ENCODE results near the gene L3MBTL3. TPM values are rescaled to one million over a fixed set of nuclear protein-coding genes. Genes with fewer than 3 reads are reported as not detected.

The L3MBTL3 gene
- total RNA-seq, 1 experiment from 2014 or later = 13.7 TPM

DNA sequence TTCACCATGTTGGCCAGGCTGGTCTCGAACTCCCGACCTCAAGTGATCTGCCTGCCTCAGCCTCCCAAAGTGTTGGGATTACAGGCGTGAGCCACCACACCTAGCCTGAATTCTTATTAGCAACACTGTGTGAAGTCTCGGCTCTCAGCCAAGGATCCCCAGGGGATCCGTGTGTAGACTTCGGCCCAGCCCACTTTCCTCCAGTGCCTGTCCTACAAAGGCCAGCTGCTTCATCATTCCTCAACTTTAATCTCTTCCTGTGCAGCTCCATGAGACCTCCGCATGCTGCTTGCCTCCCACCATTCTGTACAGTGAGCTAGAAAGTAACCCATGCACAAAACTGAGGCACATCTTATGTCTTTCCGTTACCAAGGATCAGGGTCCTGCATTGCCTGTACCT, 132.5 kb downstream of the L3MBTL3 start:
- CTCF ChIA-PET = interaction anchor here (0.8 to 1.8 kb wide), 2 partner anchors 132 to 143 kb away, joined by 3 to 7 read pairs; no protein-coding TSS in a partner anchor

More for the DNA sequence above, 132.5 kb downstream of the L3MBTL3 start:
- Mint-ChIP-seq H3K4me3 (no peak overlapping the region), H3K27me3 (ENCODE audit: low read depth) (no peaks in the 10 kb centered on the region), H3K27ac (no peak overlapping the region), H3K9me3 (no peaks in the 10 kb centered on the region; the same call in 1 of the 2 replicates), H3K36me3 (no peaks in the 10 kb centered on the region), H3K4me1 (peaks cover 5% of the 10 kb centered on the region)
- DNase-seq (ENCODE audit: low spot score) (no peak), ATAC-seq (no peak)
- no peak for TF ChIP-seq NR3C1 (CRISPR knock-in tag; conservative IDR thresholded peaks at IDR 0.05; ENCODE audit: low read depth)
- TF ChIP-seq CBFB (CRISPR knock-in tag; IDR thresholded peaks at IDR 0.05; ENCODE audit: low read depth) = no peak
- no peak for TF ChIP-seq TEAD4 (CRISPR knock-in tag; IDR thresholded peaks at IDR 0.05)
- no peak for TF ChIP-seq MAX (CRISPR knock-in tag; IDR thresholded peaks at IDR 0.05)
- TF ChIP-seq RELA (CRISPR knock-in tag; IDR thresholded peaks at IDR 0.05; ENCODE audit: borderline replicate concordance) = no peak
- no peak for TF ChIP-seq ZNF416 (CRISPR knock-in tag; IDR thresholded peaks at IDR 0.05)
- TF ChIP-seq MXD4 (CRISPR knock-in tag; IDR thresholded peaks at IDR 0.05; ENCODE audit: borderline replicate concordance) = no peak
- TF ChIP-seq, protein P1, sequence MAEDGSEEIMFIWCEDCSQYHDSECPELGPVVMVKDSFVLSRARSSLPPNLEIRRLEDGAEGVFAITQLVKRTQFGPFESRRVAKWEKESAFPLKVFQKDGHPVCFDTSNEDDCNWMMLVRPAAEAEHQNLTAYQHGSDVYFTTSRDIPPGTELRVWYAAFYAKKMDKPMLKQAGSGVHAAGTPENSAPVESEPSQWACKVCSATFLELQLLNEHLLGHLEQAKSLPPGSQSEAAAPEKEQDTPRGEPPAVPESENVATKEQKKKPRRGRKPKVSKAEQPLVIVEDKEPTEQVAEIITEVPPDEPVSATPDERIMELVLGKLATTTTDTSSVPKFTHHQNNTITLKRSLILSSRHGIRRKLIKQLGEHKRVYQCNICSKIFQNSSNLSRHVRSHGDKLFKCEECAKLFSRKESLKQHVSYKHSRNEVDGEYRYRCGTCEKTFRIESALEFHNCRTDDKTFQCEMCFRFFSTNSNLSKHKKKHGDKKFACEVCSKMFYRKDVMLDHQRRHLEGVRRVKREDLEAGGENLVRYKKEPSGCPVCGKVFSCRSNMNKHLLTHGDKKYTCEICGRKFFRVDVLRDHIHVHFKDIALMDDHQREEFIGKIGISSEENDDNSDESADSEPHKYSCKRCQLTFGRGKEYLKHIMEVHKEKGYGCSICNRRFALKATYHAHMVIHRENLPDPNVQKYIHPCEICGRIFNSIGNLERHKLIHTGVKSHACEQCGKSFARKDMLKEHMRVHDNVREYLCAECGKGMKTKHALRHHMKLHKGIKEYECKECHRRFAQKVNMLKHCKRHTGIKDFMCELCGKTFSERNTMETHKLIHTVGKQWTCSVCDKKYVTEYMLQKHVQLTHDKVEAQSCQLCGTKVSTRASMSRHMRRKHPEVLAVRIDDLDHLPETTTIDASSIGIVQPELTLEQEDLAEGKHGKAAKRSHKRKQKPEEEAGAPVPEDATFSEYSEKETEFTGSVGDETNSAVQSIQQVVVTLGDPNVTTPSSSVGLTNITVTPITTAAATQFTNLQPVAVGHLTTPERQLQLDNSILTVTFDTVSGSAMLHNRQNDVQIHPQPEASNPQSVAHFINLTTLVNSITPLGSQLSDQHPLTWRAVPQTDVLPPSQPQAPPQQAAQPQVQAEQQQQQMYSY (CRISPR knock-in tag; IDR thresholded peaks at IDR 0.05) = no peak
- TF ChIP-seq, protein P2, sequence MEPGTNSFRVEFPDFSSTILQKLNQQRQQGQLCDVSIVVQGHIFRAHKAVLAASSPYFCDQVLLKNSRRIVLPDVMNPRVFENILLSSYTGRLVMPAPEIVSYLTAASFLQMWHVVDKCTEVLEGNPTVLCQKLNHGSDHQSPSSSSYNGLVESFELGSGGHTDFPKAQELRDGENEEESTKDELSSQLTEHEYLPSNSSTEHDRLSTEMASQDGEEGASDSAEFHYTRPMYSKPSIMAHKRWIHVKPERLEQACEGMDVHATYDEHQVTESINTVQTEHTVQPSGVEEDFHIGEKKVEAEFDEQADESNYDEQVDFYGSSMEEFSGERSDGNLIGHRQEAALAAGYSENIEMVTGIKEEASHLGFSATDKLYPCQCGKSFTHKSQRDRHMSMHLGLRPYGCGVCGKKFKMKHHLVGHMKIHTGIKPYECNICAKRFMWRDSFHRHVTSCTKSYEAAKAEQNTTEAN (CRISPR knock-in tag; IDR thresholded peaks at IDR 0.05) = no peak
- TF ChIP-seq, protein P3, sequence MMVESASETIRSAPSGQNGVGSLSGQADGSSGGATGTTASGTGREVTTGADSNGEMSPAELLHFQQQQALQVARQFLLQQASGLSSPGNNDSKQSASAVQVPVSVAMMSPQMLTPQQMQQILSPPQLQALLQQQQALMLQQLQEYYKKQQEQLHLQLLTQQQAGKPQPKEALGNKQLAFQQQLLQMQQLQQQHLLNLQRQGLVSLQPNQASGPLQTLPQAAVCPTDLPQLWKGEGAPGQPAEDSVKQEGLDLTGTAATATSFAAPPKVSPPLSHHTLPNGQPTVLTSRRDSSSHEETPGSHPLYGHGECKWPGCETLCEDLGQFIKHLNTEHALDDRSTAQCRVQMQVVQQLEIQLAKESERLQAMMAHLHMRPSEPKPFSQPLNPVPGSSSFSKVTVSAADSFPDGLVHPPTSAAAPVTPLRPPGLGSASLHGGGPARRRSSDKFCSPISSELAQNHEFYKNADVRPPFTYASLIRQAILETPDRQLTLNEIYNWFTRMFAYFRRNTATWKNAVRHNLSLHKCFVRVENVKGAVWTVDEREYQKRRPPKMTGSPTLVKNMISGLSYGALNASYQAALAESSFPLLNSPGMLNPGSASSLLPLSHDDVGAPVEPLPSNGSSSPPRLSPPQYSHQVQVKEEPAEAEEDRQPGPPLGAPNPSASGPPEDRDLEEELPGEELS (CRISPR knock-in tag; IDR thresholded peaks at IDR 0.05) = no peak
- no peak for TF ChIP-seq IRF2 (CRISPR knock-in tag; IDR thresholded peaks at IDR 0.05; ENCODE audit: borderline replicate concordance, low read depth)
- TF ChIP-seq SP1 (CRISPR knock-in tag; conservative IDR thresholded peaks at IDR 0.05) = no peak
- TF ChIP-seq, protein P4, sequence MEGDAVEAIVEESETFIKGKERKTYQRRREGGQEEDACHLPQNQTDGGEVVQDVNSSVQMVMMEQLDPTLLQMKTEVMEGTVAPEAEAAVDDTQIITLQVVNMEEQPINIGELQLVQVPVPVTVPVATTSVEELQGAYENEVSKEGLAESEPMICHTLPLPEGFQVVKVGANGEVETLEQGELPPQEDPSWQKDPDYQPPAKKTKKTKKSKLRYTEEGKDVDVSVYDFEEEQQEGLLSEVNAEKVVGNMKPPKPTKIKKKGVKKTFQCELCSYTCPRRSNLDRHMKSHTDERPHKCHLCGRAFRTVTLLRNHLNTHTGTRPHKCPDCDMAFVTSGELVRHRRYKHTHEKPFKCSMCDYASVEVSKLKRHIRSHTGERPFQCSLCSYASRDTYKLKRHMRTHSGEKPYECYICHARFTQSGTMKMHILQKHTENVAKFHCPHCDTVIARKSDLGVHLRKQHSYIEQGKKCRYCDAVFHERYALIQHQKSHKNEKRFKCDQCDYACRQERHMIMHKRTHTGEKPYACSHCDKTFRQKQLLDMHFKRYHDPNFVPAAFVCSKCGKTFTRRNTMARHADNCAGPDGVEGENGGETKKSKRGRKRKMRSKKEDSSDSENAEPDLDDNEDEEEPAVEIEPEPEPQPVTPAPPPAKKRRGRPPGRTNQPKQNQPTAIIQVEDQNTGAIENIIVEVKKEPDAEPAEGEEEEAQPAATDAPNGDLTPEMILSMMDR (IDR thresholded peaks at IDR 0.05) = no peak
- TF ChIP-seq, protein P5, sequence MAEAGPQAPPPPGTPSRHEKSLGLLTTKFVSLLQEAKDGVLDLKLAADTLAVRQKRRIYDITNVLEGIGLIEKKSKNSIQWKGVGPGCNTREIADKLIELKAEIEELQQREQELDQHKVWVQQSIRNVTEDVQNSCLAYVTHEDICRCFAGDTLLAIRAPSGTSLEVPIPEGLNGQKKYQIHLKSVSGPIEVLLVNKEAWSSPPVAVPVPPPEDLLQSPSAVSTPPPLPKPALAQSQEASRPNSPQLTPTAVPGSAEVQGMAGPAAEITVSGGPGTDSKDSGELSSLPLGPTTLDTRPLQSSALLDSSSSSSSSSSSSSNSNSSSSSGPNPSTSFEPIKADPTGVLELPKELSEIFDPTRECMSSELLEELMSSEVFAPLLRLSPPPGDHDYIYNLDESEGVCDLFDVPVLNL (CRISPR knock-in tag; IDR thresholded peaks at IDR 0.05; ENCODE audit: borderline replicate concordance, low read depth) = no peak
- POLR2A ChIA-PET = no interaction called here
